Measurements from ENCODE around the gene BECN2.

The BECN2 gene

DNA sequence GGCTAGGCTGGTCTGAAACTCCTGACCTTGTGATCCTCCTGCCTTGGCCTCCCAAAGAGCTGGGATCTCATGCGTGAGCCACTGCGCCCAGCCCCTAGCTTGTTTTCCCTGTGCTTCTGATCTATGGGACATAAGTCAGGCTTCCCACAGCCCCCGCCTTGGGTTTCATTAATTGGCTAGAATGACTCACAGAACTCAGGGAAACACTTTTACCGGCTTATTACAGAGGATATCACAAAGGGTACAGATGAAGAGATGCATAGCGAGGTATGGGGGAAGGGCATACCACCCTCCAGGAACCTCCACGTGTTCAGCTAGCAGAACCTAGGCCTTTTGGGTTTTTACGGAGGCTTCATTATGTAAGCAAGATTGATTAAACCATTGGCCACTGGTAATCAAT is 42.9 kb downstream of the BECN2 start:
- H3K4me3 ChIP-seq (ENCODE audit: low read depth, low read length) = no peak overlapping the region
- no peaks in the 10 kb centered on the region for H3K36me3 ChIP-seq
- peaks cover 4% of the 10 kb centered on the region; the same call in 1 of the 2 replicates for H3K4me1 ChIP-seq
- no peak for TF ChIP-seq CTCF (IDR thresholded peaks at IDR 0.05; ENCODE audit: low read depth, low read length)
- no peaks in the 10 kb centered on the region for H3K27me3 ChIP-seq
- H3K9me3 ChIP-seq = no peaks in the 10 kb centered on the region; the same call in 1 of the 2 replicates
- no peak for DNase-seq

DNA sequence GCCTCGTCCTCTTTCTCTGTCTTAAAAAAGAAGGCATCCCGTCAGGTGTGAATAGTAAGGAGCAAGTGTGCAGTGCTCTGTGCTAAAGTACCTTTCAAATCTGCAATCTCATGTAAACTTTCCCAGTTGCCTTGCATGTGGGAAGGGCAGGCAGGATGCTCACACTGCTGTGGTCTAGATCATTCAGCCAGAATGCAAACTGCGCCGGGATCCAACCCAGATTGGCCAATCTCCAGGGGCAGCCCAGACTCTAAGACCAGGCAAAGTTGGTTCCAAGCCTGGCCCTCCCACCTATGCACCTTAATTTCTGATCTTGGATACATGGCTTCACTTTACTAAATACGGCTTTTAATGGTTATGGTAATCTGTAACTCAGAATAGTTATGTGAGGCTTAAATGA is 44.5 kb downstream of the BECN2 start:
- no peak for TF ChIP-seq CTCF (IDR thresholded peaks at IDR 0.05; ENCODE audit: low read depth, low read length)
- no peak overlapping the region for H3K4me3 ChIP-seq (ENCODE audit: low read depth, low read length)
- no peak for DNase-seq
- H3K9me3 ChIP-seq = no peaks in the 10 kb centered on the region; the same call in 1 of the 2 replicates
- H3K4me1 ChIP-seq = peaks cover 4% of the 10 kb centered on the region; the same call in 1 of the 2 replicates
- no peaks in the 10 kb centered on the region for H3K36me3 ChIP-seq
- no peaks in the 10 kb centered on the region for H3K27me3 ChIP-seq

- Histone ChIP-seq H3K27me3 (no peaks in the 10 kb centered on the region), H3K9me3 (no peaks in the 10 kb centered on the region; the same call in 1 of the 2 replicates), H3K36me3 (no peaks in the 10 kb centered on the region), H3K4me3 (ENCODE audit: low read depth, low read length) (no peak overlapping the region), H3K4me1 (peaks cover 4% of the 10 kb centered on the region; the same call in 1 of the 2 replicates)
- DNase-seq = no peak
- no peak for TF ChIP-seq CTCF (IDR thresholded peaks at IDR 0.05; ENCODE audit: low read depth, low read length)
Observed at GRCh38 chr1:242002510-242002909, 44.9 kb downstream of the BECN2 start.

DNA sequence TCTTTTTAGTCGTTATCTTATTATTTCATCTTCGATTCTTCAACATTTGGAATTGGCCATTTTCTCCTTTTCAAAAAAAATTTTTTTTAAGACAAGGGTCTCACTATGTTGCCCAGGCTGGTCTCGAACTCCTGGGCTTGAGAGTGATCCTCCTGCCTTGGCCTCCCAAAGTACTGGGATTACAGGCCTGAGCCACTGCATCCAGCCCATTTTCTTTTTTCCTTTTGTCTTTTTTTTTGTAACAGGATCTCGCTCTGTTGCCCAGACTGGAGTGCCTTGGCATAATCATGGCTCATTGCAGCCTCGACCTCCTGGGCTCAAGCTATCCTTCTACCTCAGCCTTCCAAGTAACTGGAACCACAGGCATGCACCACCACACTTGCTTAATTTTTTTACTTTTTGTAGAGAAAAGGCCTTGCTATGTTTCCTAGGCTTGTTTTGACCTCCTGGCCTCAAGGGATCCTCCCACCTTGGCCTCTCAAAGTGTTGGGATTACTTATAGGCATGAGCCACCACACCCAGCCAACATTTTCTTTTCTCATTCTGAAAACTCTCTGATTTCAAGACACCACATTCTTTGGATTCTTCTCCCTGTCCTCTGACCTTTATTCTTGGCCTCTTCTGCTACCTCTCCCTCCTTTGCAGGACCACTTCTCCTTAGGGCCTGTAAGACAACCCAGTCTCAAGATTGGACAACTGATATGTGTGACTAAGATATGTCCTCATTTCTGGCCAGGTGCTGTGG is 47.4 kb downstream of the BECN2 start:
- TF ChIP-seq CTCF (IDR thresholded peaks at IDR 0.05; ENCODE audit: low read depth, low read length) = no peak
- DNase-seq = no peak
- H3K36me3 ChIP-seq = no peaks in the 10 kb centered on the region

DNA sequence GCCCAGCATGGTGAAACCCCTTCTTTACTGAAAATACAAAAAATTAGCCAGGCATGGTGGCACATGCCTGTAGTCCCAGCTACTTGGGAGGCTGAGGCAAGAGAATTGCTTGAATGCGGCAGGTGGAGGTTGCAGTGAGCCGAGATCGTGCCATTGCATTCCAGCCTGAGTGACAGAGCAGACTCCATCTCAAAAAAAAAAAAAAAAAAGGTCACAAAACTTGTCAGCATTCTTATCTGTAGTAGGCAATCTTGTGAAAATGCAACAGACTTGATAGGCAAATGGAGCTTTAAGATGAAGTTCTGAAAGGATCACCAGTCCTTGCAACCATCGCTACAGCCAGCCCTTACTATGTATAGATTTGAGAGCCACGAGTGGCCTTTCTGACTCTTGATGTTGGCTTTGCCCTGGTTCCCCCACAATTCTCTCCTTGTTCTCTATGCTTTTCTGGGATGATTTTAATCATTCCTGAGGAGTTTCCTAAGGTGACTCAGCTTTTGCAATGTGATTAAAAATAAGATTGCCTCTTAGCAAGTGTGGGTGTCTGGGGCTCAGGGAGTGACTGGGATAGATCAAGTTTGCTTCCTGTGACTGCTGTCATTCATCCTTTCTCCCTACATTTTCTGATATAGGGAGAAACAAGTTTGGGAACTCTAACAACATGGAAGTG is 48.4 kb downstream of the BECN2 start:
- H3K4me3 ChIP-seq (ENCODE audit: low read depth, low read length) = no peak overlapping the region

More for the DNA sequence above, 47.4 kb downstream of the BECN2 start:
- no peaks in the 10 kb centered on the region for H3K9me3 ChIP-seq
- H3K4me1 ChIP-seq = peaks cover 3% of the 10 kb centered on the region; the same call in 1 of the 2 replicates
- no peaks in the 10 kb centered on the region for H3K27me3 ChIP-seq
- no peak overlapping the region for H3K4me3 ChIP-seq (ENCODE audit: low read depth, low read length)

More for the DNA sequence above, 48.4 kb downstream of the BECN2 start:
- Histone ChIP-seq H3K9me3 (no peaks in the 10 kb centered on the region), H3K27me3 (no peaks in the 10 kb centered on the region), H3K36me3 (no peaks in the 10 kb centered on the region), H3K4me1 (peaks cover 3% of the 10 kb centered on the region; the same call in 1 of the 2 replicates)
- no peak for TF ChIP-seq CTCF (IDR thresholded peaks at IDR 0.05; ENCODE audit: low read depth, low read length)
- DNase-seq = no peak
